Natural killer cell (primary cell): ENCODE measurements around the gene SLC5A10. TPM values are rescaled to one million over a fixed set of nuclear protein-coding genes. Genes with fewer than 3 reads are reported as not detected.
A peak's percentile ranks its signal among the peaks of the same experiment; 100 is the strongest.

Experiments used
- ATAC-seq, 3 donors: fragments of 150-1000 bp in 2 of 3; fragments of 200-7000 bp in 1 of 3; cut with Tn5 transposase; 1 replicate in 1 of 3; 2 replicates in 2 of 3; pipeline ENCODE4 v1.10.0; 2021; ENCODE audit warnings: mild to moderate bottlenecking in 2 of 3, moderate library complexity in 2 of 3
- DNase-seq, 2 donors: peaks; one replicate each; pipeline versions ENCODE4 v3.0.0 to v3.0.0-alpha.2; 2013 to 2021; ENCODE audit warnings: mixed read lengths in 1 of 2
- H3K27ac ChIP-seq: one replicate; pipeline ENCODE4 v1.5.1; 2013; ENCODE audit warnings: mild to moderate bottlenecking, low read length
- H3K27me3 ChIP-seq: one replicate; pipeline ENCODE4 v1.6.1; 2013; ENCODE audit warnings: low read length; ENCODE audit not compliant: control insufficient read depth, insufficient read depth
- H3K36me3 ChIP-seq: one replicate; pipeline ENCODE4 v1.6.1; 2013; ENCODE audit warnings: low read length; ENCODE audit not compliant: control insufficient read depth, insufficient read depth
- H3K4me1 ChIP-seq: one replicate; pipeline ENCODE4 v1.6.1; 2013; ENCODE audit warnings: low read length; ENCODE audit not compliant: control insufficient read depth, insufficient read depth
- H3K4me3 ChIP-seq: one replicate; pipeline ENCODE4 v1.5.1; 2013; ENCODE audit warnings: low read length
- H3K9me3 ChIP-seq: one replicate; pipeline ENCODE4 v1.6.1; 2013; ENCODE audit warnings: low read length; ENCODE audit not compliant: control insufficient read depth, insufficient read depth
- H3K27ac Mint-ChIP-seq, 2 donors: one replicate each; pipeline ENCODE4 v1.8.0; 2022; ENCODE audit warnings: mild to moderate bottlenecking in 2 of 2, mixed read lengths in 2 of 2, moderate library complexity in 1 of 2
- H3K27me3 Mint-ChIP-seq, 2 donors: one replicate each; pipeline ENCODE4 v1.8.0; 2022; ENCODE audit warnings: low read depth in 2 of 2, mixed read lengths in 2 of 2
- H3K36me3 Mint-ChIP-seq: one replicate; pipeline ENCODE4 v1.8.0; 2022; ENCODE audit warnings: mixed read lengths
- H3K4me1 Mint-ChIP-seq, 2 donors: one replicate each; pipeline ENCODE4 v1.8.0; 2022; ENCODE audit warnings: mixed read lengths in 2 of 2
- H3K4me3 Mint-ChIP-seq: one replicate; pipeline ENCODE4 v1.8.0; 2022; ENCODE audit warnings: mild to moderate bottlenecking, moderate library complexity, mixed read lengths
- H3K9me3 Mint-ChIP-seq, 2 donors: one replicate each; pipeline ENCODE4 v1.8.0; 2022; ENCODE audit warnings: mixed read lengths in 2 of 2
- WGBS: methylation state at CpG from one replicate; pipeline ENCODE4 v1.1.7; 2013; ENCODE audit warnings: missing lambda C conversion rate; ENCODE audit not compliant: insufficient coverage; 5-methylcytosine and 5-hydroxymethylcytosine counted together
- intact Hi-C: fragments of 100-400 bp; cut with micrococcal nuclease; formaldehyde crosslinking; loops from one replicate; pipeline ENCODE4 v1.14.2; 2022
- total RNA-seq, 4 donors: library from RNA; stranded (reverse); fragments of 120-200 nt in 1 of 4; gene quantifications; one replicate each; pipeline versions ENCODE4 v1.2.3 to v1.2.4, GENCODE V29; 2013 to 2022
- TF ChIP-seq, protein P1 (sequence below): fragments of 200-600 bp; IDR thresholded peaks from one replicate; pipeline ENCODE4 v1.8.0; 2022; ENCODE audit warnings: antibody characterized with exemption

The SLC5A10 gene
- total RNA-seq, 3 donors from 2014 or later (not counting 1 experiment from before 2014, with no cell fraction given): 0.28 TPM; not detected in 2

DNA sequence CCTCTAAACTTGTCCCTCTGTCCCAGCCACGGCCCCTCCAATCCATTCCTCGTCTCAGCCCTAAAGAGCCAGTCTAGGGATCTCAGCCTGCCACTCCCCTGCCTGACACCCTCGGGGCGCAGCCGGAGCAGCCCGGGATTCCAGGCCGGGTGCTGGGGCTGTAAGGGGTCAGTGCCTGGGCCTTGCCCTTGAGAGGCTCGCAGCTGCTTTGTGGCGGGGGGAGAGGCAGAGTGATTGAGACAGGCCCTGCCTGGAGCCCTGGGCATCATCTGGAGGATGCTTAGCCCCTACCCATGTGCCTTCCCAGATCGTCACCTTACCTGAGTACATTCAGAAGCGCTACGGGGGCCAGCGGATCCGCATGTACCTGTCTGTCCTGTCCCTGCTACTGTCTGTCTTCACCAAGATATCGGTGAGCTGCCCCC, 8.3 kb downstream of the SLC5A10 start:
- peaks cover 16% of the 10 kb centered on the region for H3K4me1 ChIP-seq
- Mint-ChIP-seq H3K27ac (no peak overlapping the region), H3K4me1 (peaks cover 9 to 10% of the 10 kb centered on the region in 2 donors), H3K36me3 (no peaks in the 10 kb centered on the region), H3K4me3 (no peak overlapping the region), H3K9me3 (no peaks in the 10 kb centered on the region), H3K27me3 (peaks cover 0 to 16% of the 10 kb centered on the region in 2 donors)
- H3K36me3 ChIP-seq: no peaks in the 10 kb centered on the region
- H3K27me3 ChIP-seq: no peaks in the 10 kb centered on the region
- TF ChIP-seq, protein P1, sequence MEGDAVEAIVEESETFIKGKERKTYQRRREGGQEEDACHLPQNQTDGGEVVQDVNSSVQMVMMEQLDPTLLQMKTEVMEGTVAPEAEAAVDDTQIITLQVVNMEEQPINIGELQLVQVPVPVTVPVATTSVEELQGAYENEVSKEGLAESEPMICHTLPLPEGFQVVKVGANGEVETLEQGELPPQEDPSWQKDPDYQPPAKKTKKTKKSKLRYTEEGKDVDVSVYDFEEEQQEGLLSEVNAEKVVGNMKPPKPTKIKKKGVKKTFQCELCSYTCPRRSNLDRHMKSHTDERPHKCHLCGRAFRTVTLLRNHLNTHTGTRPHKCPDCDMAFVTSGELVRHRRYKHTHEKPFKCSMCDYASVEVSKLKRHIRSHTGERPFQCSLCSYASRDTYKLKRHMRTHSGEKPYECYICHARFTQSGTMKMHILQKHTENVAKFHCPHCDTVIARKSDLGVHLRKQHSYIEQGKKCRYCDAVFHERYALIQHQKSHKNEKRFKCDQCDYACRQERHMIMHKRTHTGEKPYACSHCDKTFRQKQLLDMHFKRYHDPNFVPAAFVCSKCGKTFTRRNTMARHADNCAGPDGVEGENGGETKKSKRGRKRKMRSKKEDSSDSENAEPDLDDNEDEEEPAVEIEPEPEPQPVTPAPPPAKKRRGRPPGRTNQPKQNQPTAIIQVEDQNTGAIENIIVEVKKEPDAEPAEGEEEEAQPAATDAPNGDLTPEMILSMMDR: no peak
- ATAC-seq (no peak), DNase-seq (no peak)
- H3K27ac ChIP-seq: no peak overlapping the region
- intact Hi-C loops: no loop called here
- WGBS: 97% methylated on average over 15 of the region's 15 CpGs
- H3K9me3 ChIP-seq: no peaks in the 10 kb centered on the region
- no peak overlapping the region for H3K4me3 ChIP-seq

DNA sequence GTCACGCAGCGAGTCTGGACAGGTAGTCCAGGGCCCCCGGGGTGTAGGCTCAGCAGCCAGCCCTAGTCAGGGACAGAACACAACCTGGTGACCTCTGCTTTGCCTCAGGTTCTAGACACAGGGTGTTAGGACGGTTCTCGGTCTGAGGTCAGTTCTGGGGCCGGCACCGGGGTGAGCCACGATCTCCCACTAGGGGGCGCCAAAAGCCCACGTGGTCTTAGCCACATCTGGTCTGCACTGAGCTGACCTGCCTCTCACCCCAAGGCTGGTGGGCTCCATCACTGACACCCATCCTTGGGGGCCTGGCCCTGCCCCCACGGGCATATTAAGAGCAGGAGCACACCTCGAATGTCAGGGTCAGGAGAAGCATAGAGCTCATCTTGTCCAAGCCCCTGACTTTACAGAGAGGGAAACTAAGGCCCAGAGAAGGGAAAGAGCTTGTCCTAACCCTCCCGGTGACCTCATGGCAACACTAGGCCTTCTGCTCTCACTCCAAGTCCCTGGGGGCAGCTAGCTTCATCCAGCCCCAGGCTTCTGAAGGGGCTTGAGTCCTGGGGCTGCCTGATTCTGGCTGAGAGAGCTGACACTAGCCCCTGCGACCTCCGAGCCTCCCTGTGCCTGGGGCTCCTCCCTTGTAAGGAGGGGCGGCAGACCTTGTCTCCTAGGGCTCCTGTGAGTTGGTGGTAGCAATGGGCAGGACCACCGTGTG, 9.0 kb downstream of the SLC5A10 start:
- ATAC-seq (peak; percentile 80 to 98 (median 96)), DNase-seq (peak; percentile 77 to 83)
- Histone ChIP-seq H3K27me3 (no peaks in the 10 kb centered on the region), H3K27ac (no peak overlapping the region), H3K4me1 (peaks cover 11% of the 10 kb centered on the region), H3K36me3 (no peaks in the 10 kb centered on the region), H3K4me3 (no peak overlapping the region), H3K9me3 (no peaks in the 10 kb centered on the region)
- Mint-ChIP-seq H3K36me3 (no peaks in the 10 kb centered on the region), H3K27ac (no peak overlapping the region), H3K27me3 (peaks cover 0 to 14% of the 10 kb centered on the region in 2 donors), H3K4me3 (no peak overlapping the region), H3K4me1 (peaks cover 4 to 6% of the 10 kb centered on the region in 2 donors), H3K9me3 (no peaks in the 10 kb centered on the region)
- intact Hi-C loops: no loop called here
- TF ChIP-seq, protein P1: peak; percentile 91
- WGBS: 39% methylated on average over 17 of the region's 17 CpGs

DNA sequence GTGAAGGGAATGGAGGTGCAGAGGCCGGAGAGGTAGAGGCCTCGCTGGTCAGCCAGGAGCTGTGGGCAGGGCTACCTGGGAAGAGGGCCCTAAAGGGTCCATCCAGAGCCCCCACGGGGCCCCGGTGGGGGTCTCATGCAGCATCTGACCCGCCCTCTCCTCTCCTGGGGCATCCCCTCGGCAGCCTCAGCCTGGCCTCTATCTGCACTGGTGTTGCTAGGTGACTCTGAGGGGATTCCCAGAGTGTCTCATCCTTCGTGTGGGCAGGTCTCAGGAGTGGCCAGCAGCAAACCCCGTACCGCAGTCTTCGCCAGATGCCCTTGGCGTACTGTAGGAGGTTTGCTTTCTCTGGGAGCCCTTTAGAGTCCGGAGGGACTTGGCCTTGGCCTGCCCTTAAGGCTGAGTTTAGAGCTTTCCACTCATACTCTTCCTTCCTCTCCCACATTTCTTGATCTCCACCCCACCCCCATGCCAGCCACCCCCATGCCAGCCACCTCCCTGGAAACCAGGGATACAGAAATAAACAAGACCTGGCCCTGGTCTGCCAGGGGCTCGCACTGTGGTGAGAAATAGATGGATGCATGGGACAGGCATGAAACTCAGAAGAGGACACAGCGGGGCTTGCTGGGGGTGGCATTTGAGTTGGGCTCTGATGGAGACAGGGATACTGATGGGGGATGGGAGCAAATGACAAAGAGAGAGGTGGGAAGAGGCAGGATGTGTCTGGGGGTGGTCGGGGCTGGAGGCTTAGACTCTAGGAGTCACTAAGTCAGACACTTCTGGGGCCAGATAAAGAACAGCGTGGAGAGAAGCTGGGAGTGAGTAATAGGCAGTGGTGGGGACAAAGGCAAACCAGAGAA, 9.9 kb downstream of the SLC5A10 start:
- TF ChIP-seq, protein P1: no peak
- intact Hi-C loops: no loop called here
- ATAC-seq (no peak), DNase-seq (peak in 1 of 2 donors; percentile 40)
- H3K27me3 Mint-ChIP-seq: peaks cover 0 to 14% of the 10 kb centered on the region in 2 donors
- Histone ChIP-seq H3K9me3 (no peaks in the 10 kb centered on the region), H3K27ac (no peak overlapping the region), H3K27me3 (no peaks in the 10 kb centered on the region), H3K36me3 (no peaks in the 10 kb centered on the region), H3K4me3 (no peak overlapping the region), H3K4me1 (peaks cover 11% of the 10 kb centered on the region)
- no peaks in the 10 kb centered on the region for H3K36me3 Mint-ChIP-seq
- H3K4me3 Mint-ChIP-seq: no peak overlapping the region
- H3K4me1 Mint-ChIP-seq: peaks cover 4 to 6% of the 10 kb centered on the region in 2 donors
- H3K27ac Mint-ChIP-seq: no peak overlapping the region
- no peaks in the 10 kb centered on the region for H3K9me3 Mint-ChIP-seq
- 87% methylated on average over 16 of the region's 16 CpGs for WGBS
